Caco-2 (cell line): Measurements from ENCODE around the gene SH2D3C. TPM values are rescaled to one million over a fixed set of nuclear protein-coding genes. Genes with fewer than 3 reads are reported as not detected.
"Not testable (repeated sequence)": the region's sequence is repeated elsewhere in the genome, so short reads cannot be mapped to it uniquely, and the experiment has no call there.

Experiments
- BruUV-seq: library from RNA; stranded (reverse); fragments of 400-500 nt; replicated peaks from 2 replicates; lab custom pipeline; 2021; lab: Mats Ljungman, UMichigan
- CTCF ChIA-PET: fragments of 300-600 bp; sonication (Branson Sonifier 250); formaldehyde crosslinking; loops from one replicate; lab custom pipeline; 2022; ENCODE audit warnings: antibody characterized with exemption; lab: Charles Lee
- POLR2A ChIA-PET: fragments of 300-600 bp; sonication (Branson Sonifier 250); formaldehyde crosslinking; loops from one replicate; lab custom pipeline; 2022; ENCODE audit warnings: antibody characterized with exemption; lab: Charles Lee
- DNase-seq, 2 experiments: peaks; one replicate each; pipeline versions ENCODE4 v3.0.0 to v3.0.0-alpha.2; 2020 to 2022
- H3K27me3 ChIP-seq: replicated peaks from 2 replicates; pipeline ENCODE4 v1.6.0; 2011; ENCODE audit warnings: low read length; ENCODE audit not compliant: control insufficient read depth, insufficient read depth
- H3K36me3 ChIP-seq: 2 replicates; pipeline ENCODE4 v1.5.1; 2011; ENCODE audit warnings: low read length; ENCODE audit not compliant: control insufficient read depth, insufficient read depth
- H3K4me1 ChIP-seq: fragments of 250-450 bp; sonication (Bioruptor Pico); 2 replicates; pipeline ENCODE4 v1.5.1; 2020; ENCODE audit warnings: mild to moderate bottlenecking
- H3K4me3 ChIP-seq: 2 replicates; pipeline ENCODE4 v1.5.1; 2011; ENCODE audit warnings: low read depth, mild to moderate bottlenecking, control low read depth, low read length
- H3K9me3 ChIP-seq: fragments of 250-450 bp; sonication (Bioruptor Pico); 2 replicates; pipeline ENCODE4 v1.5.1; 2020; ENCODE audit warnings: mild to moderate bottlenecking, moderate library complexity
- H3K27ac Mint-ChIP-seq: one replicate; pipeline ENCODE4 v1.8.0; 2022; ENCODE audit warnings: mixed read lengths; ENCODE audit not compliant: unreplicated experiment
- H3K27me3 Mint-ChIP-seq: one replicate; pipeline ENCODE4 v1.8.0; 2022; ENCODE audit warnings: mixed read lengths; ENCODE audit not compliant: insufficient read depth, unreplicated experiment
- H3K36me3 Mint-ChIP-seq: one replicate; pipeline ENCODE4 v1.8.0; 2022; ENCODE audit warnings: mild to moderate bottlenecking, mixed read lengths; ENCODE audit not compliant: insufficient read depth, unreplicated experiment
- H3K4me1 Mint-ChIP-seq: one replicate; pipeline ENCODE4 v1.8.0; 2022; ENCODE audit warnings: low read depth, mixed read lengths; ENCODE audit not compliant: unreplicated experiment
- H3K4me3 Mint-ChIP-seq: one replicate; pipeline ENCODE4 v1.8.0; 2022; ENCODE audit warnings: mild to moderate bottlenecking, moderate library complexity, mixed read lengths; ENCODE audit not compliant: unreplicated experiment
- H3K9me3 Mint-ChIP-seq: one replicate; pipeline ENCODE4 v1.8.0; 2022; ENCODE audit warnings: mixed read lengths; ENCODE audit not compliant: unreplicated experiment
- intact Hi-C: fragments of 100-400 bp; cut with micrococcal nuclease; formaldehyde crosslinking; loops from one replicate; pipeline ENCODE4 v1.10.0; 2022; ENCODE audit not compliant: unreplicated experiment
- total RNA-seq: library from RNA; stranded (reverse); gene quantifications from 2 replicates; pipeline ENCODE4 v1.2.3, GENCODE V29; 2022
- TF ChIP-seq, protein P1 (sequence below), 2 experiments: fragments of 200-600 bp in 1 of 2; IDR thresholded peaks; 1 replicate in 1 of 2; 2 replicates in 1 of 2; pipeline versions ENCODE4 v1.5.1 to v1.8.0; 2011 to 2022; ENCODE audit warnings: antibody characterized with exemption in 1 of 2, control low read depth in 1 of 2, inconsistent platforms in 1 of 2, low read depth in 1 of 2, low read length in 1 of 2, mild to moderate bottlenecking in 1 of 2, moderate library complexity in 1 of 2; ENCODE audit not compliant: insufficient read depth in 1 of 2, severe bottlenecking in 1 of 2, unreplicated experiment in 1 of 2

The SH2D3C gene
- total RNA-seq, 1 experiment from 2014 or later = 0.34 TPM

DNA sequence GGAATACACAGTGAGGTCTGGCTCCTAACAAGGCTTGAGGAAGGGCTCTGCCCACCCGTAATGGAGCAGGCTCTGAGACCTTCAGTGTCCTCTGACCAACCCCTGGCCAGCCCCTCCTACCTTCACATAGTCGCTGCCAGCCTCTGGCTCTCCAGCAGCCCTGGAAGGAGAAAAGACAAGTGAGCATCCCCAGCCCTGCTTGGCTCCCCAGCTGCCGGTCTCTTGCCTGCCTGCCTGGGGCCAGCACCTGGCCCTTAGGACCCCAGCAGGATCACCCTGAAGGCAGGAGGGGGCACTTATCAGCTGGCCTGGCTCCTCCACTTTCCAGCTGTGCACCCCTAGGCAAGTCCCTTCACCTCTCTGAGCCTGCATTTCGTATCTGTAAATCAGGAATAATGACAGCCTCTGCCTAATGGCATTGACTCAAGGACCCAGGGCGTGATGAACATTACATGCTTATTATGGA is 16.9 kb downstream of the SH2D3C start:
- H3K4me3 Mint-ChIP-seq = no peak overlapping the region
- no peaks in the 10 kb centered on the region for H3K36me3 ChIP-seq
- H3K27me3 Mint-ChIP-seq = peaks cover 14% of the 10 kb centered on the region
- TF ChIP-seq, protein P1, sequence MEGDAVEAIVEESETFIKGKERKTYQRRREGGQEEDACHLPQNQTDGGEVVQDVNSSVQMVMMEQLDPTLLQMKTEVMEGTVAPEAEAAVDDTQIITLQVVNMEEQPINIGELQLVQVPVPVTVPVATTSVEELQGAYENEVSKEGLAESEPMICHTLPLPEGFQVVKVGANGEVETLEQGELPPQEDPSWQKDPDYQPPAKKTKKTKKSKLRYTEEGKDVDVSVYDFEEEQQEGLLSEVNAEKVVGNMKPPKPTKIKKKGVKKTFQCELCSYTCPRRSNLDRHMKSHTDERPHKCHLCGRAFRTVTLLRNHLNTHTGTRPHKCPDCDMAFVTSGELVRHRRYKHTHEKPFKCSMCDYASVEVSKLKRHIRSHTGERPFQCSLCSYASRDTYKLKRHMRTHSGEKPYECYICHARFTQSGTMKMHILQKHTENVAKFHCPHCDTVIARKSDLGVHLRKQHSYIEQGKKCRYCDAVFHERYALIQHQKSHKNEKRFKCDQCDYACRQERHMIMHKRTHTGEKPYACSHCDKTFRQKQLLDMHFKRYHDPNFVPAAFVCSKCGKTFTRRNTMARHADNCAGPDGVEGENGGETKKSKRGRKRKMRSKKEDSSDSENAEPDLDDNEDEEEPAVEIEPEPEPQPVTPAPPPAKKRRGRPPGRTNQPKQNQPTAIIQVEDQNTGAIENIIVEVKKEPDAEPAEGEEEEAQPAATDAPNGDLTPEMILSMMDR (IDR thresholded peaks at IDR 0.05; ENCODE audit: insufficient read depth in 1 of 2, low read depth in 1 of 2, low read length in 1 of 2, severe bottlenecking in 1 of 2, unreplicated experiment in 1 of 2) = no peak
- CTCF ChIA-PET = no interaction called here
- no peaks in the 10 kb centered on the region for H3K4me1 Mint-ChIP-seq
- no TSS peak for BruUV-seq
- H3K27ac Mint-ChIP-seq = no peak overlapping the region
- no peaks in the 10 kb centered on the region; the same call in 1 of the 2 replicates for H3K27me3 ChIP-seq
- DNase-seq = no peak
- H3K9me3 Mint-ChIP-seq = no peaks in the 10 kb centered on the region
- no peaks in the 10 kb centered on the region for H3K4me1 ChIP-seq
- POLR2A ChIA-PET = no interaction called here
- H3K4me3 ChIP-seq = no peak overlapping the region
- no peaks in the 10 kb centered on the region for H3K9me3 ChIP-seq
- intact Hi-C loops = no loop called here
- H3K36me3 Mint-ChIP-seq = no peaks in the 10 kb centered on the region

DNA sequence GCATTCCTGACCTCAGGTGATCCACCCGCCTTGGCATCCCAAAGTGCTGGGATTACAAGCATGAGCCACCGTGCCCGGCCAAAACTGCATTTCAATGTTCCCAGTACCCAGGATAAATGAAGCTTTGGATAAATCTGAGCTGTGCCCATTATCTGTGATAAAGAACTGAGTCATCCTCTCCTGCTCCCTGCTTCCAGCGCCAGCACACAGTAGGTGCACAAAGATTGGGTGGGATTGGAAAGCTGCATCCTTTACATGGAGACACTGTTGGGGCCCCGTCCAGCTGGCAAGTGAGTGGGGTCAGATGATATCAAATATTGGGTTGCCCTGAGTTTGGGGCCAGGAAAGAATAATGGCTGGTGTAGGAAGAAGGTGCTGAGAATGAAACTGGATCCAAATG is 17.4 kb downstream of the SH2D3C start:
- POLR2A ChIA-PET = no interaction called here
- CTCF ChIA-PET = no interaction called here
- H3K27ac Mint-ChIP-seq = no peak overlapping the region

DNA sequence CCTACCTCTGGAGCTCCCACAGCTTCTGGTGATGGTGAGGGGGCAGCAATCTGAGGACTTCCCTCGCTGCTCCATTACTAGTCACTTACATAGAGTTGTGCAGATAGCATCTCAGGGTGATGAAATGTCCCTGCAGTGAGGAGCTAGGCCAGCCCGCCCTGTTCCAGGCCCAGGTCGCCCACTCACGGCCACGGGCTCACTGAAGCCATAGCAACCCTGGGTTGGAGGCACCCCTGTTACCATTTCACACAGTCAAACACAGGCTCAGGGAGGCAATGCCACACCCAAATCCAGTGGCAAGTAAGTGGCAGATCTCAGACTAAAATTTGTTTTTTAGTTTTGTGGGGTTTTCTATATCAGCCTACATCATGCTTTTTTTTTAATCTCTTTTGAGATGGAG is 19.6 kb downstream of the SH2D3C start:
- DNase-seq = no peak
- H3K36me3 Mint-ChIP-seq = peaks cover 5% of the 10 kb centered on the region
- no peaks in the 10 kb centered on the region for H3K9me3 ChIP-seq
- peaks cover 2% of the 10 kb centered on the region for H3K27me3 ChIP-seq
- H3K4me3 ChIP-seq = no peak overlapping the region
- H3K27me3 Mint-ChIP-seq = peaks cover 16% of the 10 kb centered on the region
- H3K4me1 Mint-ChIP-seq = no peaks in the 10 kb centered on the region
- TF ChIP-seq, protein P1 (IDR thresholded peaks at IDR 0.05; ENCODE audit: insufficient read depth in 1 of 2, low read depth in 1 of 2, low read length in 1 of 2, severe bottlenecking in 1 of 2, unreplicated experiment in 1 of 2) = no peak
- H3K4me3 Mint-ChIP-seq = no peak overlapping the region
- BruUV-seq = no TSS peak
- ChIA-PET CTCF (no interaction called here), POLR2A (no interaction called here)
- H3K4me1 ChIP-seq = 0 out of 2 replicates have a peak, but pooled peaks cover 3% of the 10 kb centered on the region
- no peaks in the 10 kb centered on the region for H3K9me3 Mint-ChIP-seq
- no peaks in the 10 kb centered on the region for H3K36me3 ChIP-seq
- intact Hi-C loops = no loop called here
- no peak overlapping the region for H3K27ac Mint-ChIP-seq

More for the DNA sequence above, 17.4 kb downstream of the SH2D3C start:
- Histone ChIP-seq H3K4me3 (no peak overlapping the region), H3K9me3 (no peaks in the 10 kb centered on the region), H3K36me3 (no peaks in the 10 kb centered on the region), H3K27me3 (no peaks in the 10 kb centered on the region; the same call in 1 of the 2 replicates), H3K4me1 (no peaks in the 10 kb centered on the region)
- peaks cover 14% of the 10 kb centered on the region for H3K27me3 Mint-ChIP-seq
- no peaks in the 10 kb centered on the region for H3K9me3 Mint-ChIP-seq
- no TSS peak for BruUV-seq
- DNase-seq = no peak
- H3K4me1 Mint-ChIP-seq = no peaks in the 10 kb centered on the region
- no peaks in the 10 kb centered on the region for H3K36me3 Mint-ChIP-seq
- no peak overlapping the region for H3K4me3 Mint-ChIP-seq
- TF ChIP-seq, protein P1 (IDR thresholded peaks at IDR 0.05; ENCODE audit: insufficient read depth in 1 of 2, low read depth in 1 of 2, low read length in 1 of 2, severe bottlenecking in 1 of 2, unreplicated experiment in 1 of 2) = no peak
- intact Hi-C loops = no loop called here

- peaks cover 14% of the 10 kb centered on the region for H3K27me3 Mint-ChIP-seq
- H3K36me3 ChIP-seq, H3K9me3 Mint-ChIP-seq, intact Hi-C loops, H3K4me3 ChIP-seq, H3K9me3 ChIP-seq, H3K27ac Mint-ChIP-seq, BruUV-seq, H3K4me1 ChIP-seq, H3K4me3 Mint-ChIP-seq, H3K36me3 Mint-ChIP-seq, DNase-seq, H3K27me3 ChIP-seq, POLR2A ChIA-PET, H3K4me1 Mint-ChIP-seq: not testable (repeated sequence)
- CTCF ChIA-PET = interaction anchor here (0.5 to 0.6 kb wide), 2 partner anchors 19 to 113 kb away, joined by 4 read pairs; no protein-coding TSS in a partner anchor
Observed at GRCh38 chr9:127756776-127757175, 21.7 kb downstream of the SH2D3C start.
